HepG2 (cell line): Measurements from ENCODE around the gene KCNB1. TPM values are rescaled to one million over a fixed set of nuclear protein-coding genes. Genes with fewer than 3 reads are reported as not detected.

Experiments used
- ATAC-seq: fragments of 200-7000 bp; cut with Tn5 transposase; 3 replicates; pipeline ENCODE4 v1.9.1; 2020; ENCODE audit warnings: mild to moderate bottlenecking, moderate library complexity
- BruUV-seq: library from RNA; stranded (reverse); fragments of 400-500 nt; replicated peaks from 2 replicates; lab custom pipeline; 2021; lab: Mats Ljungman, UMichigan
- CTCF ChIA-PET: fragments of 300-600 bp; formaldehyde crosslinking; extraction: SDS; loops from one replicate; lab custom pipeline; 2021; ENCODE audit warnings: low total read pairs, inconsistent platforms, low intra/inter-chr PET ratio; lab: Yijun Ruan, JAX
- POLR2A ChIA-PET: fragments of 350-600 bp; sonication (Branson Sonifier 250); formaldehyde crosslinking; loops from one replicate; lab custom pipeline; 2020; ENCODE audit warnings: antibody characterized with exemption, inconsistent platforms; lab: Yijun Ruan, JAX
- DNase-seq: peaks from one replicate; pipeline ENCODE4 v3.0.0-alpha.2; 2015; ENCODE audit warnings: low spot score
- FAIRE-seq: peaks from 3 replicates; lab custom pipeline; 2011; peaks lifted over from hg19 to GRCh38; lab: Jason Lieb, UNC
- H2AFZ ChIP-seq: one replicate; pipeline ENCODE4 v1.6.1; 2011; ENCODE audit warnings: low read length, inconsistent platforms
- H3K27ac ChIP-seq: fragments of 300-600 bp; 3 replicates; pipeline ENCODE4 v1.8.0; 2011; ENCODE audit warnings: mixed run types, mild to moderate bottlenecking, mixed read lengths, low read length, inconsistent platforms; ENCODE audit not compliant: insufficient read depth; ENCODE audit errors: extremely low read length
- H3K27me3 ChIP-seq, 2 experiments: fragments of 200-600 bp in 1 of 2; 2 replicates in 1 of 2; 3 replicates in 1 of 2; pipeline versions ENCODE4 v1.6.0 to v1.8.0; 2011; ENCODE audit warnings: low read length in 2 of 2, mild to moderate bottlenecking in 2 of 2, moderate library complexity in 2 of 2, inconsistent platforms in 1 of 2; ENCODE audit not compliant: insufficient read depth in 2 of 2, control insufficient read depth in 1 of 2
- H3K36me3 ChIP-seq, 2 experiments: fragments of 200-600 bp in 1 of 2; replicated peaks in 1 of 2; 2 replicates in 1 of 2; 3 replicates in 1 of 2; pipeline versions ENCODE4 v1.5.1 to v1.8.0; 2011; ENCODE audit warnings: low read length in 2 of 2, inconsistent platforms in 1 of 2; ENCODE audit not compliant: insufficient read depth in 2 of 2, control insufficient read depth in 1 of 2
- H3K4me1 ChIP-seq: 2 replicates; pipeline ENCODE4 v1.5.1; 2012; ENCODE audit warnings: low read length, inconsistent platforms; ENCODE audit not compliant: insufficient read depth
- H3K4me2 ChIP-seq: 2 replicates; pipeline ENCODE4 v1.6.0; 2011; ENCODE audit warnings: low read depth, low read length, inconsistent platforms
- H3K4me3 ChIP-seq, 3 experiments: fragments of 200-600 bp in 1 of 3; sonication (generic), shearing (Covaris generic) in 1 of 3; replicated peaks in 1 of 3; 2 replicates each; pipeline ENCODE4 v1.5.1; 2011 to 2016; ENCODE audit warnings: low read length in 3 of 3, inconsistent platforms in 2 of 3, low read depth in 2 of 3, mild to moderate bottlenecking in 2 of 3, control low read depth in 1 of 3, mixed read lengths in 1 of 3; ENCODE audit not compliant: insufficient read depth in 1 of 3
- H3K79me2 ChIP-seq: one replicate; pipeline ENCODE4 v1.6.1; 2011; ENCODE audit warnings: low read length, inconsistent platforms; ENCODE audit not compliant: insufficient read depth
- H3K9ac ChIP-seq: 2 replicates; pipeline ENCODE4 v1.6.0; 2011; ENCODE audit warnings: mild to moderate bottlenecking, low read depth, low read length, inconsistent platforms; ENCODE audit not compliant: insufficient read depth
- H3K9me3 ChIP-seq: 2 replicates; pipeline ENCODE4 v1.5.1; 2012; ENCODE audit warnings: mild to moderate bottlenecking, low read length
- H4K20me1 ChIP-seq: 2 replicates; pipeline ENCODE4 v1.6.0; 2011; ENCODE audit warnings: inconsistent platforms, mild to moderate bottlenecking, low read length, moderate library complexity; ENCODE audit not compliant: insufficient read depth
- CC2D1A ChIP-seq: sonication (generic); formaldehyde crosslinking; IDR thresholded peaks from 2 replicates; pipeline ENCODE4 v1.8.1; 2023; ENCODE audit warnings: mild to moderate bottlenecking, missing genetic modification reagents
- PREB ChIP-seq: sonication (generic); formaldehyde crosslinking; IDR thresholded peaks from 2 replicates; pipeline ENCODE4 v1.4.0; 2020; ENCODE audit warnings: missing genetic modification reagents
- SAP130 ChIP-seq: IDR thresholded peaks from 2 replicates; pipeline ENCODE4 v1.6.1; 2016; ENCODE audit warnings: low read depth
- ZMYM3 ChIP-seq: sonication (generic); formaldehyde crosslinking; IDR thresholded peaks from 2 replicates; pipeline ENCODE4 v1.5.1; 2020; ENCODE audit warnings: mild to moderate bottlenecking, missing genetic modification reagents
- ZNF329 ChIP-seq: sonication (generic); formaldehyde crosslinking; IDR thresholded peaks from 2 replicates; pipeline ENCODE4 v1.9.0; 2021; ENCODE audit warnings: low read depth, mild to moderate bottlenecking, missing genetic modification reagents
- ZNF577 ChIP-seq: sonication (generic); formaldehyde crosslinking; IDR thresholded peaks from 2 replicates; pipeline ENCODE4 v1.4.0; 2020; ENCODE audit warnings: mild to moderate bottlenecking, low read depth, missing genetic modification reagents, borderline replicate concordance
- ZSCAN21 ChIP-seq: sonication (generic); formaldehyde crosslinking; IDR thresholded peaks from 2 replicates; pipeline ENCODE4 v1.8.0; 2022; ENCODE audit warnings: mild to moderate bottlenecking, missing genetic modification reagents, moderate library complexity, borderline replicate concordance
- WGBS: methylation state at CpG from one replicate; pipeline ENCODE4 v1.1.6; 2017; ENCODE audit warnings: low lambda C conversion rate; 5-methylcytosine and 5-hydroxymethylcytosine counted together
- in situ Hi-C: cut with HindIII; loops from 2 replicates; pipeline ENCODE4 v1.10.0; 2017; ENCODE audit warnings: low pct_unique_long_range_greater_than_20kb; ENCODE audit not compliant: extremely low pct_ligation_motif_present
- intact Hi-C: fragments of 100-400 bp; cut with micrococcal nuclease; formaldehyde crosslinking; loops from one replicate; pipeline ENCODE4 v1.10.0; 2022; ENCODE audit not compliant: unreplicated experiment
- polyA plus RNA-seq, 8 experiments: library from polyadenylated mRNA; depleted of rRNA in 3 of 8; stranded (reverse) in 7 of 8; unstranded in 1 of 8; fragments of >200 nt; fragmentation: Illumina TruSeq in 4 of 8; extraction: Trizol in 4 of 8; gene quantifications; 2 replicates each; pipeline versions ENCODE4 v1.2.1 to v1.2.3, GENCODE V29; 2011 to 2016; ENCODE audit warnings: low read depth in 4 of 8, missing spikeins in 1 of 8, mixed read lengths in 1 of 8; ENCODE audit not compliant: insufficient read depth in 1 of 8
- total RNA-seq, 5 experiments: library from RNA; depleted of rRNA; stranded (reverse); fragments of >200 nt; fragmentation: Illumina TruSeq; extraction: Trizol; gene quantifications; 2 replicates each; pipeline ENCODE4 v1.2.3, GENCODE V29; 2016; ENCODE audit warnings: low read depth in 1 of 5

Gene KCNB1
- total and polyA plus RNA-seq, 2 of the 13 experiments (the other 11 are each of a cell fraction or from before 2014, with no cell fraction given), result 0.02 TPM; not detected in 1

DNA sequence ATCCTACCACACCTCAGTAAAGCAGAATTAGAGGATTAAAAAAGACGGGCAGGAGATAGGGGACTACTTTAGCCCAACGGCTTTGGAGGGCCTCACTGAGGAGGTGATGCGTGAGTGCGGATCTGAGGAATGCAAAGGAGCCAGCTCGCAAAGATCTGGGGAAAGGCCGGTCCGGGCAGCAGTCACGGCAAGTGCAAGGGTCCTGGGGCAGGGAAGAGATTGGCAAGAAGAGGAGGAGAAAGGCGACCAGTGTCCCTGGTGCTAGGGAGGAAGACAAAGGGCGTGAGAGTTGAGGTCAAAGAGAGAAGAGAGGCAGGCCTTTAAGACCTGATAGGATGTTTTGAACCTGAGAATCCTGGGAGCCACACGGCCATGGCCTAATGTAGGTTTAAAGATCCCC is 86.8 kb downstream of the KCNB1 start:
- no peaks in the 10 kb centered on the region for H3K9me3 ChIP-seq
- H4K20me1 ChIP-seq, result no peaks in the 10 kb centered on the region
- H3K4me2 ChIP-seq, result no peak overlapping the region
- H3K79me2 ChIP-seq, result no peaks in the 10 kb centered on the region
- POLR2A ChIA-PET, result no interaction called here
- no peak overlapping the region for H3K9ac ChIP-seq
- no peaks in the 10 kb centered on the region for H3K36me3 ChIP-seq
- WGBS, result 36% methylated on average over 11 of the region's 11 CpGs
- intact Hi-C loops (no loop called here), in situ Hi-C loops (no loop called here)
- FAIRE-seq, result no peak
- no TSS peak for BruUV-seq
- peaks cover 2 to 15% of the 10 kb centered on the region in 2 experiments; a peak in 3 of 5 replicates for H3K27me3 ChIP-seq
- no peak for ATAC-seq
- H3K4me3 ChIP-seq, result no peak overlapping the region
- no peak overlapping the region for H2AFZ ChIP-seq
- CTCF ChIA-PET, result no interaction called here
- H3K4me1 ChIP-seq, result no peaks in the 10 kb centered on the region
- no peak for DNase-seq
- no peak overlapping the region for H3K27ac ChIP-seq
- TF ChIP-seq ZMYM3 (CRISPR knock-in tag) (0 out of 2 replicates have a peak, but pooled peaks have one; percentile 20), ZNF577 (CRISPR knock-in tag) (no peak)

DNA sequence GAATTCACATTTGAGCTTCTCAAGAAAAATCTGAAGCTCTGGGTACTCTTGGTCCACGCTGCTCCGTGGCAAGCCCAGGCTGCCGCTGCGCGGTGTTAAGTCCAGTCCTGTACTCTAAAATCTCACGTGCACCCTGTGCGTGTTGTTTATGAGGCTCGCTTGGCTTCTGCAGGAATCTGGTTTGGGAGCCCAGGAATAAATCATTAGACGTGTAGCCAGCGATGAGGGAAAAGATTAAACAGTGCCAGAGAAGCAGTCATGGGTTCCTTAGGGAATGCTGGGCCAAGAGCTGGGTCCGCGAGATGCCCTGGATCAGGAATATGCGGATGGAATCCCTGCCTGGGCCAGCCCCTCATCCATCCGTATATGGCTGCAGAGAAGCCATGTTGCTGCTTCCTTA is 87.3 kb downstream of the KCNB1 start:
- no peaks in the 10 kb centered on the region for H3K79me2 ChIP-seq
- TF ChIP-seq ZNF329 (no peak), SAP130 (CRISPR knock-in tag) (no peak), ZSCAN21 (CRISPR knock-in tag) (no peak), CC2D1A (CRISPR knock-in tag) (no peak), PREB (no peak)
- TF ChIP-seq, all 625 proteins: peak for 0
- 47% methylated on average over 14 of the region's 14 CpGs for WGBS
- no peaks in the 10 kb centered on the region for H3K9me3 ChIP-seq
- H3K4me1 ChIP-seq, result no peaks in the 10 kb centered on the region
- ChIA-PET POLR2A (no interaction called here), CTCF (no interaction called here)
- H2AFZ ChIP-seq, result no peak overlapping the region
- H4K20me1 ChIP-seq, result no peaks in the 10 kb centered on the region
- no peak overlapping the region for H3K4me3 ChIP-seq
- no TSS peak for BruUV-seq
- no peaks in the 10 kb centered on the region for H3K36me3 ChIP-seq
- no peak for DNase-seq
- FAIRE-seq, result no peak
- H3K4me2 ChIP-seq, result no peak overlapping the region
- H3K27ac ChIP-seq, result no peak overlapping the region
- H3K9ac ChIP-seq, result no peak overlapping the region
- no peak; the same call in 2 of the 3 replicates for ATAC-seq
- intact Hi-C loops, result no loop called here
- H3K27me3 ChIP-seq, result peaks cover 2 to 15% of the 10 kb centered on the region in 2 experiments; a peak in 3 of 5 replicates
- in situ Hi-C loops, result no loop called here
